ENCODE results near the gene NUB1.

Gene NUB1

DNA sequence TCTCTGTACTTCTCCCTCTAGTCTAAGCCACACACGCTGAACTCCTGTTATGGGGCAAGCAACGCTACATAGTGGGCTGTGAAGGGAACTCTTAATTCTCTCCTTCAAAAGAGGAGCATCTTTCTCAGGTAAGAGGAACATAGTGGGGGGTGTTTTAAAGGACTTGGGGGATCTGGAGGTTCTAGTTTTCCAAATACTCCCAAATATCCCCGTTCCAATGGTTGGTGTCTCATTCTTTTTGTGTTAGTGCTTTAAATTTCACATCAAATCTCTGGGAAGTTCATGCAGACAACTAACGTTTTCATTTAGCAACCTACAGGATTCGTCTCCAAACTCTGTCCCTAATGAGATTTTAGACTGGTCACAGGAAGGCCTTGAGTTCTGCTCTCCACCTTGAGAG is 80.6 kb downstream of the NUB1 start:
- no peaks in the 10 kb centered on the region for H3K27me3 ChIP-seq (ENCODE audit: control insufficient read depth in 1 of 2, insufficient read depth in 2 of 2, low read length in 2 of 2)
- H3K27ac ChIP-seq (ENCODE audit: low read depth, low read length): no peak overlapping the region
- no peaks in the 10 kb centered on the region for H3K36me3 ChIP-seq (ENCODE audit: control insufficient read depth in 1 of 2, insufficient read depth in 2 of 2, low read length in 2 of 2)
- no peak overlapping the region for H3K9ac ChIP-seq (ENCODE audit: low read depth in 1 of 2, low read length in 2 of 2)
- no peak overlapping the region for H3K4me3 ChIP-seq (ENCODE audit: low read depth in 1 of 2, low read length in 2 of 2)
- peaks cover 3 to 8% of the 10 kb centered on the region in 2 donors for H3K9me3 ChIP-seq (ENCODE audit: control insufficient read depth in 1 of 2, low read length in 2 of 2)
- peaks cover 5 to 8% of the 10 kb centered on the region in 2 donors for H3K4me1 ChIP-seq (ENCODE audit: control insufficient read depth in 1 of 2, insufficient read depth in 2 of 2, low read length in 2 of 2)

GRCh38 chr7:151423226-151423625 is 81.6 kb downstream of the NUB1 start:
- Histone ChIP-seq H3K27me3 (ENCODE audit: control insufficient read depth in 1 of 2, insufficient read depth in 2 of 2, low read length in 2 of 2) (no peaks in the 10 kb centered on the region), H3K9me3 (ENCODE audit: control insufficient read depth in 1 of 2, low read length in 2 of 2) (peaks cover 3 to 8% of the 10 kb centered on the region in 2 donors), H3K9ac (ENCODE audit: low read depth in 1 of 2, low read length in 2 of 2) (no peak overlapping the region), H3K27ac (ENCODE audit: low read depth, low read length) (no peak overlapping the region), H3K4me3 (ENCODE audit: low read depth in 1 of 2, low read length in 2 of 2) (no peak overlapping the region), H3K36me3 (ENCODE audit: control insufficient read depth in 1 of 2, insufficient read depth in 2 of 2, low read length in 2 of 2) (no peaks in the 10 kb centered on the region), H3K4me1 (ENCODE audit: control insufficient read depth in 1 of 2, insufficient read depth in 2 of 2, low read length in 2 of 2) (peaks cover 7 to 12% of the 10 kb centered on the region in 2 donors)

- H3K9ac ChIP-seq (ENCODE audit: low read depth in 1 of 2, low read length in 2 of 2): no peak overlapping the region
- peaks cover 3 to 8% of the 10 kb centered on the region in 2 donors for H3K9me3 ChIP-seq (ENCODE audit: control insufficient read depth in 1 of 2, low read length in 2 of 2)
- H3K4me3 ChIP-seq (ENCODE audit: low read depth in 1 of 2, low read length in 2 of 2): no peak overlapping the region
- no peaks in the 10 kb centered on the region for H3K27me3 ChIP-seq (ENCODE audit: control insufficient read depth in 1 of 2, insufficient read depth in 2 of 2, low read length in 2 of 2)
- no peak overlapping the region for H3K27ac ChIP-seq (ENCODE audit: low read depth, low read length)
- peaks cover 7 to 12% of the 10 kb centered on the region in 2 donors for H3K4me1 ChIP-seq (ENCODE audit: control insufficient read depth in 1 of 2, insufficient read depth in 2 of 2, low read length in 2 of 2)
- H3K36me3 ChIP-seq (ENCODE audit: control insufficient read depth in 1 of 2, insufficient read depth in 2 of 2, low read length in 2 of 2): no peaks in the 10 kb centered on the region
These were observed 82.3 kb downstream of the NUB1 start for GRCh38 chr7:151423936-151424335.

DNA sequence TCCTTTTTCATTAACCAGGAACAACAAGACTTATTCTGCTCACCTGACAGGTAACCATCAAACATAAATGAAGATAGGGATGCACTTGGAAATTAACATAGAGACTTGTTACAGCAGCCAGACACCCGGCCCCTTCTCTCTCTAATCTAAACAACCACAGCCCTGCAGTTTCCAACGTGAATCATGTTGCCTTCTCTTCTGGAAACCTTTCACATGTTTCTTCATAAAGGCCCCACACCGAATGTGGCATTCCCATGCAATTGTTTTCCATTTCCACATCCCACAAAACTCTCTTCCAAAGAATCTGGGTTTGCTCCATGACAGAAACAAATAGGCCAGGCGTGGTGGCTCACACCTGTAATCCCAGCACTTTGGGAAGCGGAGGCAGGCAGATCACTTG is 83.2 kb downstream of the NUB1 start:
- no peak overlapping the region for H3K4me3 ChIP-seq (ENCODE audit: low read depth in 1 of 2, low read length in 2 of 2)

GRCh38 chr7:151425670-151426440 is 84.2 kb downstream of the NUB1 start:
- Histone ChIP-seq H3K9me3 (ENCODE audit: control insufficient read depth in 1 of 2, low read length in 2 of 2) (no peaks in the 10 kb centered on the region), H3K9ac (ENCODE audit: low read depth in 1 of 2, low read length in 2 of 2) (no peak overlapping the region), H3K36me3 (ENCODE audit: control insufficient read depth in 1 of 2, insufficient read depth in 2 of 2, low read length in 2 of 2) (no peaks in the 10 kb centered on the region), H3K27me3 (ENCODE audit: control insufficient read depth in 1 of 2, insufficient read depth in 2 of 2, low read length in 2 of 2) (no peaks in the 10 kb centered on the region), H3K4me1 (ENCODE audit: control insufficient read depth in 1 of 2, insufficient read depth in 2 of 2, low read length in 2 of 2) (peaks cover 14 to 25% of the 10 kb centered on the region in 2 donors), H3K27ac (ENCODE audit: low read depth, low read length) (no peak overlapping the region), H3K4me3 (ENCODE audit: low read depth in 1 of 2, low read length in 2 of 2) (no peak overlapping the region)

More for the DNA sequence above, 83.2 kb downstream of the NUB1 start:
- peaks cover 14 to 20% of the 10 kb centered on the region in 2 donors for H3K4me1 ChIP-seq (ENCODE audit: control insufficient read depth in 1 of 2, insufficient read depth in 2 of 2, low read length in 2 of 2)
- H3K9ac ChIP-seq (ENCODE audit: low read depth in 1 of 2, low read length in 2 of 2): no peak overlapping the region
- no peak overlapping the region for H3K27ac ChIP-seq (ENCODE audit: low read depth, low read length)
- peaks cover 0 to 5% of the 10 kb centered on the region in 2 donors for H3K9me3 ChIP-seq (ENCODE audit: control insufficient read depth in 1 of 2, low read length in 2 of 2)
- H3K36me3 ChIP-seq (ENCODE audit: control insufficient read depth in 1 of 2, insufficient read depth in 2 of 2, low read length in 2 of 2): no peaks in the 10 kb centered on the region
- H3K27me3 ChIP-seq (ENCODE audit: control insufficient read depth in 1 of 2, insufficient read depth in 2 of 2, low read length in 2 of 2): no peaks in the 10 kb centered on the region

DNA sequence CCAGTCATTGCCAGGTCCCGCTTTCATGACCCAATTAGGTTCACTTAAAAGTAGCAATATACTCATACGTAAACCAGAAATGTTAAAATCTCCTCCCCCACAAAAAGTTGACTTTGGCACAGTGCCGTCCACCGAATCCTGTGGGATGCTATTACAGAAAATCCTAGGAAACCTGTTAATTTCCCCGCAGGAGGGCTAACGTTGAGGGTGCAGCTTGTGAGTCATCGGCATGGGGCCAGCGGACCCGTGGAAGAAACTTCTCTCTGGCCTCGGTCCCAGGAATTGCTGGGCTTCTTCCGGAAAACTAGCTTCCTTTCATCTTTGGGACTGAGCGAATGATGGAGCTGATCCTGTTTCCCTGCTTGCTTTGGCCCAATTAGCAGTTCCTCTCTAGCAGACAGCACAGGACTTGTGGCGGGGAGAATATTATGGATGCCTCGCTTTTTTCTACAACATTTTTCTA is 84.9 kb downstream of the NUB1 start:
- no peak overlapping the region for H3K4me3 ChIP-seq (ENCODE audit: low read depth in 1 of 2, low read length in 2 of 2)
- H3K9me3 ChIP-seq (ENCODE audit: control insufficient read depth in 1 of 2, low read length in 2 of 2): no peaks in the 10 kb centered on the region
- peaks cover 14 to 25% of the 10 kb centered on the region in 2 donors for H3K4me1 ChIP-seq (ENCODE audit: control insufficient read depth in 1 of 2, insufficient read depth in 2 of 2, low read length in 2 of 2)
- H3K36me3 ChIP-seq (ENCODE audit: control insufficient read depth in 1 of 2, insufficient read depth in 2 of 2, low read length in 2 of 2): no peaks in the 10 kb centered on the region
- H3K9ac ChIP-seq (ENCODE audit: low read depth in 1 of 2, low read length in 2 of 2): no peak overlapping the region
- H3K27ac ChIP-seq (ENCODE audit: low read depth, low read length): peak overlapping the region; percentile 45
- no peaks in the 10 kb centered on the region for H3K27me3 ChIP-seq (ENCODE audit: control insufficient read depth in 1 of 2, insufficient read depth in 2 of 2, low read length in 2 of 2)

DNA sequence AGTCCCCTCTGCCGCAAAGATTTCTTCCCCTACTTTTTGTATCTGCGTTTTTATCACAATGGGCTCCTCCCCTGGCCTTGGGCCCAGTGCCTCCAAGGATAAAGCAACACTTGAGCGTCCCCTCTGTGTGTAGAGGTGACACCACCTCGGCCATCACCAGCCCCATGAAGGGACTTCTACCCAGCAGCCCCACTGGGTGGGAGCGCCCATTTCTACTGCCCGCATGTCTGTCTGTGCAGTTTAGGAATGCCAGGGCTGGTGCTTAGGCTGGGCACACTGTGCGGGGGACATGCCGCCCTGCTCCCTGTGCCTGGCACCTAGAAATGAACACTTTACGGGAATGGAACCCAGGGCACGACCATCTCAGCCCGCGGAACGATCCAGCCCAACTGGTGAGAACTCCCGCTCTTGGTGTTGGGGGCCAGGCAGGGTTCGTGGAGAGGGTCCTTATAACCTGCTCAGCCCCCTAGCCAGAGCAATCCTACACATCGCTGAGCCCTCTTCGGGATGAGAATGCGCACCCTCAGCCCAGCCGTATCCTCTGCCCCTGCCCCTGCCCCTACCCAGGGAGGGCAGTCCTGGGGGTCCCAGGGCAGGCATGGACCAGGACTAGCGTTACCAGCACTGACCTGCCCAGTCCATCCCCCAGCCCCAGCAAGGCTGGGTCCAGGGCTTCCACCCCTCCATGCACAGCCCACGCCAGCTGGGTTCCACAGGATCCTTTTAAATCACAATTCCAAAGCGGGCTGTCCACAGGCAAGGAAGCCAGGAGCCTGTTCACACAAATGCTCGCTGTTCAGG is 85.5 kb downstream of the NUB1 start:
- Histone ChIP-seq H3K4me3 (ENCODE audit: low read depth in 1 of 2, low read length in 2 of 2) (no peak overlapping the region), H3K9me3 (ENCODE audit: control insufficient read depth in 1 of 2, low read length in 2 of 2) (no peaks in the 10 kb centered on the region), H3K27me3 (ENCODE audit: control insufficient read depth in 1 of 2, insufficient read depth in 2 of 2, low read length in 2 of 2) (no peaks in the 10 kb centered on the region), H3K4me1 (ENCODE audit: control insufficient read depth in 1 of 2, insufficient read depth in 2 of 2, low read length in 2 of 2) (peaks cover 14 to 25% of the 10 kb centered on the region in 2 donors), H3K36me3 (ENCODE audit: control insufficient read depth in 1 of 2, insufficient read depth in 2 of 2, low read length in 2 of 2) (no peaks in the 10 kb centered on the region), H3K9ac (ENCODE audit: low read depth in 1 of 2, low read length in 2 of 2) (no peak overlapping the region), H3K27ac (ENCODE audit: low read depth, low read length) (peak overlapping the region; percentile 45)

- no peaks in the 10 kb centered on the region for H3K9me3 ChIP-seq (ENCODE audit: control insufficient read depth in 1 of 2, low read length in 2 of 2)
- H3K4me3 ChIP-seq (ENCODE audit: low read depth in 1 of 2, low read length in 2 of 2): no peak overlapping the region
- H3K27me3 ChIP-seq (ENCODE audit: control insufficient read depth in 1 of 2, insufficient read depth in 2 of 2, low read length in 2 of 2): no peaks in the 10 kb centered on the region
- H3K36me3 ChIP-seq (ENCODE audit: control insufficient read depth in 1 of 2, insufficient read depth in 2 of 2, low read length in 2 of 2): no peaks in the 10 kb centered on the region
- no peak overlapping the region for H3K9ac ChIP-seq (ENCODE audit: low read depth in 1 of 2, low read length in 2 of 2)
- peak overlapping the region; percentile 35 for H3K27ac ChIP-seq (ENCODE audit: low read depth, low read length)
- H3K4me1 ChIP-seq (ENCODE audit: control insufficient read depth in 1 of 2, insufficient read depth in 2 of 2, low read length in 2 of 2): peaks cover 14 to 28% of the 10 kb centered on the region in 2 donors
These were observed 86.2 kb downstream of the NUB1 start for GRCh38 chr7:151427705-151428377.

All from duodenal mucosa (tissue), 2 donors.